Skin epidermis (tissue), 12 donors: Measurements from ENCODE around the gene ARSK.

Experiments
- H3K27ac ChIP-seq, 21 experiments: fragments of 200-600 bp; sonication (generic) in 11 of 21; one replicate each; pipeline ENCODE4 v1.5.0; 2020; ENCODE audit warnings: mild to moderate bottlenecking in 3 of 21, inconsistent platforms in 2 of 21, moderate library complexity in 2 of 21
- H3K4me3 ChIP-seq, 7 experiments: fragments of 200-600 bp; sonication (generic) in 2 of 7; one replicate each; pipeline ENCODE4 v1.5.0; 2020; ENCODE audit warnings: inconsistent platforms in 2 of 7, mild to moderate bottlenecking in 2 of 7, moderate library complexity in 1 of 7

Gene ARSK

DNA sequence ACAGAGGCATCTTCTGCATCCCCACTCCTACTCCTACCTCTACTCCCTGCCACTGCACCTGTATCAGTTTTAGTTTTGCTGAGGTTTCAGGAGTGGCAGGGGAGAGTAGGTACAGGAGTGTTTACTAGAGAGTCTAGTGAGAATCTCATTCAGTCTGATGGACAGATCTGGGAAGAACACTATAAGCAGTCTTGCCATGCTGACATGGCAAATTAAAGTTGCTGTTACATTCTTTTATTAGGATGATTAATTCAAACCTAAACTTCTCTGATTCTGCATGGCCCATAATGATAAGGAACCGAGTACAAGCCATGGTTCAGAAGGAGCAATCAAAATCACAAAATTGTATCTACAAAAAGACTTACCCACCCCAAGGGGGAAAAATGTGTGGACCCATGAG, 7.4 kb downstream of the ARSK start:
- H3K4me3 ChIP-seq = no peak overlapping the region
- no peak overlapping the region for H3K27ac ChIP-seq

- no peak overlapping the region for H3K4me3 ChIP-seq
- H3K27ac ChIP-seq = no peak overlapping the region
Observed at GRCh38 chr5:95563367-95563766, 8.5 kb downstream of the ARSK start.

DNA sequence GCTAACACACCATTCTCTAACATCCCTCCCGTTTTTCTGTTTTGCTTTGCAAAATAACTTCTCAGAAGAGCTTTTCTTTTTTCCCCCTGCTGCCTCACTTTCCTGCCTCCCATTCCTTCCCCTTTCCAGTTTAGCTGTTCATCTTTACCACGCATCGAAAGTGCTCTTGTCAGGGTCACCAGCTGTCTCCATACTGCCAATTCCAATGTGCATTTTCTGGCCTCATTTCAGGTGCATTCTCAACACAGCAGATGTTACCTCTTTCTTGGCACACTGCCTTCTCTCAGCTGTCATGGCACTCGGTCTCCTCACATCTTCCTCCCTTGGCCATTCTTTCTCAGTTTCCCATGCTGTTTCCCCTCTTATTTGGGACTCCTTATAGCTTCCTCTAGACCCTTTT, 9.5 kb downstream of the ARSK start:
- Histone ChIP-seq H3K27ac (no peak overlapping the region), H3K4me3 (no peak overlapping the region)

- H3K27ac ChIP-seq = no peak overlapping the region
- H3K4me3 ChIP-seq = no peak overlapping the region
Observed at GRCh38 chr5:95565280-95565920, 10.5 kb downstream of the ARSK start.

- Histone ChIP-seq H3K4me3 (no peak overlapping the region), H3K27ac (no peak overlapping the region)
Observed at GRCh38 chr5:95572016-95572415, 17.1 kb downstream of the ARSK start.

- Histone ChIP-seq H3K27ac (no peak overlapping the region), H3K4me3 (no peak overlapping the region)
Observed at GRCh38 chr5:95581576-95581975, 26.7 kb downstream of the ARSK start.

- H3K27ac ChIP-seq = no peak overlapping the region
- H3K4me3 ChIP-seq = no peak overlapping the region
Observed at GRCh38 chr5:95583992-95584391, 29.1 kb downstream of the ARSK start.

DNA sequence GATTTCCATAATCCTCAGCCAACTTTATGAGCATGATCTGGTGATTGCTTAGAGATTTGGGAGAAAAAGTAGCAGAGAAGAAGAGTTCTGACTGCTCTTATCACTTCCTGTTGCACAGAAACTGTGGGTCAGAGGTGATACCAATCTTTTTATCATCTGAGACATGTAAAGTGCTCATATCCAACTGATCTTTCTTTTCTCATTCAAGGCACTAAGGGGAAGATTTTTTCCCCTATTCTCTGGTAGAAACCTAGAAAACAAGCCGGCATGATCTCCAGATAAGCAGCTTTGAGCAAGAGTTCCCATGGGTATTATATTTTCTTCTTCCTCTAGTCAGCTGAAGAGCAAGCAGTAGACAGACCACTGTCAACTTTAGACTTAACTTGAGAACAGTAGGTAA, 36.0 kb downstream of the ARSK start:
- no peak overlapping the region for H3K4me3 ChIP-seq
- H3K27ac ChIP-seq = no peak overlapping the region

- H3K27ac ChIP-seq = no peak overlapping the region
- no peak overlapping the region for H3K4me3 ChIP-seq
Observed at GRCh38 chr5:95591490-95591901, 36.6 kb downstream of the ARSK start.

- H3K4me3 ChIP-seq = no peak overlapping the region
- no peak overlapping the region for H3K27ac ChIP-seq
Observed at GRCh38 chr5:95595289-95595931, 40.5 kb downstream of the ARSK start.

GRCh38 chr5:95599252-95599651, 44.4 kb downstream of the ARSK start:
- H3K27ac ChIP-seq = no peak overlapping the region

GRCh38 chr5:95600557-95600956, 45.7 kb downstream of the ARSK start:
- Histone ChIP-seq H3K4me3 (no peak overlapping the region), H3K27ac (no peak overlapping the region)

More at GRCh38 chr5:95599252-95599651, 44.4 kb downstream of the ARSK start:
- H3K4me3 ChIP-seq = no peak overlapping the region

GRCh38 chr5:95605786-95606185, 50.9 kb downstream of the ARSK start:
- no peak overlapping the region for H3K27ac ChIP-seq
- H3K4me3 ChIP-seq = no peak overlapping the region

- no peak overlapping the region for H3K27ac ChIP-seq
- no peak overlapping the region for H3K4me3 ChIP-seq
Observed at GRCh38 chr5:95606419-95606818, 51.5 kb downstream of the ARSK start.

DNA sequence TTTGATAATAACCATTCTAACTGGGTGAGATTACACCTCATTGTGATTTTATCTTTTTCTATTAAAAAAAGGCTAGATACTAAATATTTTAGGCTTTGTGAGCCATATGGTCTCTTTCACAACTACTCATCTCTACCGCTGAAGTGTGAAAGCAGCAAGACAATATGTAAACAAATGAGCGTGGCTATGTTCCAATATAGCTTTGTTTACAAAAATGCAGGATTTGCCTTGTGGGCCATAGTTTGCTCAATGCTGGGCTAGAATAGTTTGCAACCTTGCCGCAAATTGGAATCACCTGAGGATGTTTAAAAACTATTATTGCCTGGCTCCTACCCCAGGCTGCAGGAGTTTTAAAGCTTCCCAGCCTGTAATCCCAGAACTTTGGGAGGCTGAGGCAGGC, 54.8 kb downstream of the ARSK start:
- H3K4me3 ChIP-seq = no peak overlapping the region
- H3K27ac ChIP-seq = no peak overlapping the region

DNA sequence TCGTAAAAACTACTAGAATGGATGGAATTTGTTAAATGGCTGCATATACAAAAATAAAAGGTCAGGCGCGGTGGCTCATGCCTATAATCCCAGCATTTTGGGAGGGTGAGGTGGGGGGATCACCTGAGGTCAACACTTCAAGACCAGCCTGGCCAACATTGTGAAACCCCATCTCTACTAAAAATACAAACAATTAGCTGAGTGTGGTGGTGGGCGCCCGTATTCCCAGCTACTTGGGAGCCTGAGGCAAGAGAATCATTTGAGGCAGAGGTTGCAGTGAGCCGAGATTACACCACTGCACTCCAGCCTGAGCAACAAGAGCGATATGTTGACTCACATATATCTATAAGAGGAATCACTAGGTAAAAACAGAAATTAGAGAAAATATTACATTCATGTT, 55.6 kb downstream of the ARSK start:
- no peak overlapping the region for H3K27ac ChIP-seq
- no peak overlapping the region for H3K4me3 ChIP-seq

DNA sequence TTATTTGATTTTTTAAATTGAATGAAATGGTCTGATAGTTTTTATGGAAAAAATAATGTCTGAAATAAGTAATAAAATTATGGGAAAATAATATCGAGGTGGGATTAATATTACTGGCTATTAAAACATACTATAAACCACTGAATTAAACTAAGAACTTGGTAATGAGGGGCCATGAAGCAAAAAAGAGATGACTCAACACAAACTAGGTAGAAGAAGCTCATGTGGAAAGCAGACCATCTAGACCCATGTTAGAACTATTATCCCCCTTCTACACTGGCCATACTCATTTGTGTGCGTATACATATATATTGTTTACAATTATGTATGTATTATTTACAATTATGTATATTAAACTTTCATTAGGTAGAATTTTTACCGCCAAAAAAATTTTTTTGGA, 56.5 kb downstream of the ARSK start:
- Histone ChIP-seq H3K4me3 (no peak overlapping the region), H3K27ac (no peak overlapping the region)

DNA sequence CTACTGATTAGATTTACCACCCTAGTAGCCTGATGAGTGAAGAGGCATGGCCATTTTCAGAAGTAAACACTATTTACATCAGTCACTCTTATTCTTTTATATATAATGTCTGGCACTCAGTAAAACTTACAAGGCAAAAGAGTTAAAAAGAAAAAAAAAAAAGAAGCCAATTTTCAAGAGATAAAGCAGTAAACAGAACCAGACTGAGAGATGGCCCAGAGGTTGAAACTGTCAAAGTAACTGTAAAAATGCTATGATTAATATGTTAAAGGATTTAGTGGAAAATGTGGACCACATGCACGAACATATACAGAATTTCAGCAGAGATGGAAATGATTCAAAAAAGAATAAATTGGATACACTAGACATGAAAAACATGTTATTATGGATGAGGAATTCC, 58.6 kb downstream of the ARSK start:
- no peak overlapping the region for H3K27ac ChIP-seq

GRCh38 chr5:95615164-95615467, 60.2 kb downstream of the ARSK start:
- no peak overlapping the region for H3K4me3 ChIP-seq
- H3K27ac ChIP-seq = no peak overlapping the region

More for the DNA sequence above, 58.6 kb downstream of the ARSK start:
- no peak overlapping the region for H3K4me3 ChIP-seq

GRCh38 chr5:95617057-95617456, 62.2 kb downstream of the ARSK start:
- Histone ChIP-seq H3K27ac (no peak overlapping the region), H3K4me3 (no peak overlapping the region)

GRCh38 chr5:95619096-95619495, 64.2 kb downstream of the ARSK start:
- peak overlapping the region in 1 of 7 experiments; percentile 63 for H3K4me3 ChIP-seq
- no peak overlapping the region for H3K27ac ChIP-seq

DNA sequence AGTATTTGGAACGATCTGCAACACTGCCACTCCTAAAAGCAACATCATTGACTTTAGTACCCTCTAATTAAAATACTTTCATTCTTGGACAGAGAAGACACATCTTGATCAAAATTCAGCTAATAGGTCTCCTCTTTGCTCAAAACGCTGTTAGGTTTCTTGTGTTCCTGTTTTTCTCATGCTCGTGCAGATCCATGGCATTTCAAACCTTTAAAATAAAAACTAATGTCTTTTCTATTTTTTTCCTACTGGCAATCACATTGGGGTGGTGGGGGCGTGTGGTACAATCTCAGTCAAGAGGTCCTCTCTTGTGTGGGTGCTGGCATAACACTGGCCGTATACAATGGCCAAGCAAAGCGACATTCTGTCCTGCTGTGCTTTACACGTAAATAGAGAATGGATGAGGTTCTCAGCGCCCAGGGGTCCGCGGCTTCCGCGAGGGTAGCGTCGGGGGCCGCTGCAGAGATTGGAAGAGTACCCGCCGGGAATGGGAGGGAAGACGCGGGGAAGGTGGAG, 64.7 kb downstream of the ARSK start:
- Histone ChIP-seq H3K4me3 (peak overlapping the region; percentile 37 to 63 (median 51)), H3K27ac (peak overlapping the region in 2 of 21 experiments; percentile 37 to 82)
